ENCODE data around the gene DMBT1.

DMBT1 gene

GRCh38 chr10:122560279-122560804 is at the start of gene DMBT1:
Gene DMBT1, plus strand, starts transcription at chr10:122560754. Its CDS starts 17 bp downstream, at chr10:122560771.
- DNase-seq: no peak

GRCh38 chr10:122513053-122513452 is 47.5 kb upstream of the DMBT1 start:
- no peak for DNase-seq

- no peak for DNase-seq
Observed at GRCh38 chr10:122514045-122514840, 46.3 kb upstream of the DMBT1 start.

GRCh38 chr10:122515022-122515424 is 45.5 kb upstream of the DMBT1 start:
- no peak for DNase-seq

- peak; percentile 64 for DNase-seq
Observed at GRCh38 chr10:122515588-122516231, 44.8 kb upstream of the DMBT1 start.

- DNase-seq: no peak
Observed at GRCh38 chr10:122516734-122517133, 43.8 kb upstream of the DMBT1 start.

GRCh38 chr10:122519144-122519543 is 41.4 kb upstream of the DMBT1 start:
- DNase-seq: no peak

GRCh38 chr10:122519873-122520272 is 40.7 kb upstream of the DMBT1 start:
- no peak for DNase-seq

- DNase-seq: no peak
Observed at GRCh38 chr10:122521011-122521410, 39.5 kb upstream of the DMBT1 start.

GRCh38 chr10:122524811-122525210 is 35.7 kb upstream of the DMBT1 start:
- no peak for DNase-seq

GRCh38 chr10:122525788-122526187 is 34.8 kb upstream of the DMBT1 start:
- DNase-seq: peak; percentile 38

- DNase-seq: no peak
Observed at GRCh38 chr10:122526892-122527291, 33.7 kb upstream of the DMBT1 start.

- DNase-seq: no peak
Observed at GRCh38 chr10:122530177-122530576, 30.4 kb upstream of the DMBT1 start.

GRCh38 chr10:122531261-122531660 is 29.3 kb upstream of the DMBT1 start:
- DNase-seq: no peak

GRCh38 chr10:122531939-122532338 is 28.6 kb upstream of the DMBT1 start:
- DNase-seq: no peak

- no peak for DNase-seq
Observed at GRCh38 chr10:122532601-122533296, 27.8 kb upstream of the DMBT1 start.

- DNase-seq: no peak
Observed at GRCh38 chr10:122537545-122537944, 23.0 kb upstream of the DMBT1 start.

- DNase-seq: peak; percentile 31
Observed at GRCh38 chr10:122541541-122542002, 19.0 kb upstream of the DMBT1 start.

- DNase-seq: no peak
Observed at GRCh38 chr10:122543676-122544445, 16.7 kb upstream of the DMBT1 start.

GRCh38 chr10:122544493-122544892 is 16.1 kb upstream of the DMBT1 start:
- DNase-seq: peak; percentile 43

- DNase-seq: no peak
Observed at GRCh38 chr10:122546242-122546641, 14.3 kb upstream of the DMBT1 start.

- no peak for DNase-seq
Observed at GRCh38 chr10:122548407-122549085, 12.0 kb upstream of the DMBT1 start.
